DND-41 (cell line): ENCODE data around the gene KLHL28.

Experiments used
- ATAC-seq: fragments of 200-7000 bp; cut with Tn5 transposase; 3 replicates; pipeline ENCODE4 v1.9.1; 2021; ENCODE audit warnings: low read depth; ENCODE audit not compliant: insufficient read depth
- DNase-seq: peaks from one replicate; pipeline ENCODE4 v3.0.0-alpha.2; 2020
- H2AFZ ChIP-seq: 2 replicates; pipeline ENCODE4 v1.6.0; 2012; ENCODE audit warnings: low read depth, low read length
- H3K27ac ChIP-seq: 2 replicates; pipeline ENCODE4 v1.5.1; 2012; ENCODE audit warnings: low read length, inconsistent platforms
- H3K27me3 ChIP-seq: fragments of 200-600 bp; sonication (generic); 2 replicates; pipeline ENCODE4 v1.6.0; 2012; ENCODE audit warnings: low read length, mild to moderate bottlenecking, inconsistent platforms; ENCODE audit not compliant: insufficient read depth, poor library complexity
- H3K36me3 ChIP-seq: 2 replicates; pipeline ENCODE4 v1.5.1; 2012; ENCODE audit warnings: low read length, inconsistent platforms; ENCODE audit not compliant: insufficient read depth
- H3K4me1 ChIP-seq: 2 replicates; pipeline ENCODE4 v1.5.1; 2012; ENCODE audit warnings: mild to moderate bottlenecking, low read length; ENCODE audit not compliant: insufficient read depth
- H3K4me2 ChIP-seq: 2 replicates; pipeline ENCODE4 v1.6.0; 2012; ENCODE audit warnings: mild to moderate bottlenecking, moderate library complexity, low read length, inconsistent platforms; ENCODE audit not compliant: insufficient read depth
- H3K4me3 ChIP-seq, 2 experiments: fragments of 200-600 bp in 1 of 2; shearing (Covaris generic) in 1 of 2; 2 replicates each; pipeline ENCODE4 v1.5.1; 2012 to 2016; ENCODE audit warnings: inconsistent platforms in 2 of 2, low read length in 2 of 2, mild to moderate bottlenecking in 2 of 2, low read depth in 1 of 2, moderate library complexity in 1 of 2
- H3K79me2 ChIP-seq: 2 replicates; pipeline ENCODE4 v1.6.0; 2012; ENCODE audit warnings: low read length, inconsistent platforms; ENCODE audit not compliant: insufficient read depth
- H3K9ac ChIP-seq: 2 replicates; pipeline ENCODE4 v1.6.0; 2012; ENCODE audit warnings: low read depth, mild to moderate bottlenecking, inconsistent platforms, low read length, moderate library complexity
- H3K9me3 ChIP-seq: 2 replicates; pipeline ENCODE4 v1.5.1; 2012; ENCODE audit warnings: low read length, moderate library complexity, mild to moderate bottlenecking, inconsistent platforms; ENCODE audit not compliant: insufficient read depth, severe bottlenecking
- H4K20me1 ChIP-seq: 2 replicates; pipeline ENCODE4 v1.6.0; 2012; ENCODE audit warnings: low read length; ENCODE audit not compliant: insufficient read depth
- CTCF ChIP-seq: IDR thresholded peaks from 2 replicates; pipeline ENCODE4 v1.5.1; 2012; ENCODE audit warnings: borderline replicate concordance, low read length, moderate library complexity, mild to moderate bottlenecking; ENCODE audit not compliant: poor library complexity, severe bottlenecking; ENCODE audit errors: extremely low read depth
- EZH2 ChIP-seq: IDR thresholded peaks from 3 replicates; pipeline ENCODE4 v1.6.1; 2012; ENCODE audit warnings: borderline replicate concordance, low read depth, mild to moderate bottlenecking, moderate library complexity, low read length, inconsistent platforms; ENCODE audit not compliant: severe bottlenecking

KLHL28 gene

GRCh38 chr14:44961151-44961553 lies 595 bp downstream of the KLHL28 start:
- peak overlapping the region; percentile 94 for H2AFZ ChIP-seq
- peak overlapping the region; percentile 93 for H3K27ac ChIP-seq
- no peaks in the 10 kb centered on the region; the same call in 1 of the 2 replicates for H3K36me3 ChIP-seq
- peaks cover 63% of the 10 kb centered on the region for H3K4me1 ChIP-seq
- peak overlapping the region; percentile 75 for H3K4me2 ChIP-seq
- peak; percentile 41 for ATAC-seq
- peak; percentile 67 for DNase-seq
- no peaks in the 10 kb centered on the region for H3K27me3 ChIP-seq
- peak overlapping the region; percentile 88 to 89 for H3K4me3 ChIP-seq
- H4K20me1 ChIP-seq = peaks cover 28% of the 10 kb centered on the region
- H3K79me2 ChIP-seq = peaks cover 97% of the 10 kb centered on the region
- TF ChIP-seq CTCF (no peak), EZH2 (no peak)
- H3K9me3 ChIP-seq = no peaks in the 10 kb centered on the region
- peak overlapping the region; percentile 73 for H3K9ac ChIP-seq

DNA sequence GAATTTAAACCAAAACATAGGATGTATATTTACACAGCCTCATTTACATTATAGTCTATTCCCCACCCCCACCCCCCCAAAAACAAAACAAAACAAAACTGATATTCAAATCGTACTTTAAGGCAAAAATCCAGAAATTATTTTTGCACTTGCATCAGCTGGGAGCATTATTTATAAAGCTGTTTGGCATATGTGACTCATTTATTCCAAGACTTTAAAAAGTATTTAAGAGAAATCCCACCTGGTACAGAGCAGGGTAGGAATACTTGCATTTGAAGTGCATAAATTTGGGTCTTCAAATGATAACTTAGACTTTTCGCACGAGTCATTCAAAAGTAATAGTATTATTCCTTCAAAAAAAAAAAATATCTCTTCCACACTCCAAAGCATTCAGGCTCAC lies 1.1 kb downstream of the KLHL28 start:
- Histone ChIP-seq H3K27ac (peak overlapping the region; percentile 93), H3K4me2 (peak overlapping the region; percentile 75), H3K4me3 (peak overlapping the region; percentile 88 to 89), H3K79me2 (peaks cover 97% of the 10 kb centered on the region), H3K9ac (peak overlapping the region; percentile 73), H3K27me3 (no peaks in the 10 kb centered on the region), H3K36me3 (no peaks in the 10 kb centered on the region; the same call in 1 of the 2 replicates), H3K4me1 (peaks cover 58% of the 10 kb centered on the region), H2AFZ (peak overlapping the region; percentile 94; the same call in 1 of the 2 replicates), H3K9me3 (no peaks in the 10 kb centered on the region), H4K20me1 (peaks cover 28% of the 10 kb centered on the region)
- no peak for TF ChIP-seq EZH2
- TF ChIP-seq CTCF = no peak
- DNase-seq (no peak), ATAC-seq (no peak)

- H3K79me2 ChIP-seq = peaks cover 97% of the 10 kb centered on the region
- H3K4me1 ChIP-seq = peaks cover 53% of the 10 kb centered on the region
- H3K4me3 ChIP-seq = peak overlapping the region; percentile 88 to 89; a peak in 3 of 4 replicates
- no peak overlapping the region for H2AFZ ChIP-seq
- no peak for DNase-seq
- peak overlapping the region; percentile 93; the same call in 1 of the 2 replicates for H3K27ac ChIP-seq
- peak overlapping the region; percentile 75 for H3K4me2 ChIP-seq
- H3K9me3 ChIP-seq = no peaks in the 10 kb centered on the region
- peaks cover 25% of the 10 kb centered on the region for H4K20me1 ChIP-seq
- no peaks in the 10 kb centered on the region; the same call in 1 of the 2 replicates for H3K36me3 ChIP-seq
- H3K9ac ChIP-seq = peak overlapping the region; percentile 73
- TF ChIP-seq CTCF = no peak
- TF ChIP-seq EZH2 = no peak
- ATAC-seq = no peak
- H3K27me3 ChIP-seq = no peaks in the 10 kb centered on the region
These were observed 1.6 kb downstream of the KLHL28 start for GRCh38 chr14:44960146-44960545.

GRCh38 chr14:44959538-44959937 lies 2.2 kb downstream of the KLHL28 start:
- Histone ChIP-seq H2AFZ (no peak overlapping the region), H3K27me3 (no peaks in the 10 kb centered on the region), H3K79me2 (peaks cover 96% of the 10 kb centered on the region), H4K20me1 (peaks cover 28% of the 10 kb centered on the region), H3K4me1 (peaks cover 47% of the 10 kb centered on the region), H3K4me2 (peak overlapping the region; percentile 75), H3K4me3 (peak overlapping the region; percentile 88 to 89; a peak in 2 of 4 replicates), H3K9me3 (no peaks in the 10 kb centered on the region), H3K27ac (no peak overlapping the region), H3K36me3 (no peaks in the 10 kb centered on the region; the same call in 1 of the 2 replicates), H3K9ac (peak overlapping the region; percentile 73; the same call in 1 of the 2 replicates)
- TF ChIP-seq CTCF (no peak), EZH2 (no peak)
- no peak for DNase-seq
- no peak for ATAC-seq
